ENCODE results near the gene B2M. TPM values are rescaled to one million over a fixed set of nuclear protein-coding genes. Genes with fewer than 3 reads are reported as not detected.

Gene B2M
- 2,256 TPM for polyA plus RNA-seq
- long read RNA-seq, donor 1, transcript B2M-204 (4 exons, 1,705 nt): major isoform, 521 of 645 reads
- long read RNA-seq, donor 1, transcript B2M-213 (1 exons, 2,329 nt): minor isoform, 60 of 645 reads
- long read RNA-seq, donor 1, partial matches to known transcripts: 43 of 645 reads
- long read RNA-seq, donor 1, other reads (novel, unspliced or antisense): 15 of 645 reads
- long read RNA-seq, donor 2, transcript B2M-208 (3 exons, 1,081 nt): minor isoform, 11 of 2,018 reads
- long read RNA-seq, donor 2, transcript B2M-213 (1 exons, 2,329 nt): minor isoform, 286 of 2,018 reads
- long read RNA-seq, donor 2, transcript B2M-204 (4 exons, 1,705 nt): major isoform, 1,469 of 2,018 reads
- long read RNA-seq, donor 2, transcript B2M-214 (1 exons, 2,403 nt): minor isoform, 5 of 2,018 reads
- long read RNA-seq, donor 2, partial matches to known transcripts: 181 of 2,018 reads
- long read RNA-seq, donor 2, other reads (novel, unspliced or antisense): 63 of 2,018 reads
- long read RNA-seq, donor 3: 0 reads
- long read RNA-seq, donor 4, transcript B2M-213 (1 exons, 2,329 nt): minor isoform, 24 of 197 reads
- long read RNA-seq, donor 4, transcript B2M-204 (4 exons, 1,705 nt): major isoform, 161 of 197 reads
- long read RNA-seq, donor 4, partial matches to known transcripts: 11 of 197 reads
- long read RNA-seq, donor 4, other reads (novel, unspliced or antisense): 0 of 197 reads
- long read RNA-seq, donor 5, transcript B2M-204 (4 exons, 1,705 nt): major isoform, 453 of 539 reads
- long read RNA-seq, donor 5, transcript B2M-213 (1 exons, 2,329 nt): minor isoform, 36 of 539 reads
- long read RNA-seq, donor 5, partial matches to known transcripts: 32 of 539 reads
- long read RNA-seq, donor 5, other reads (novel, unspliced or antisense): 15 of 539 reads
- long read RNA-seq, donor 6, transcript B2M-214 (1 exons, 2,403 nt): minor isoform, 7 of 2,305 reads
- long read RNA-seq, donor 6, transcript B2M-213 (1 exons, 2,329 nt): minor isoform, 374 of 2,305 reads
- long read RNA-seq, donor 6, transcript B2M-208 (3 exons, 1,081 nt): minor isoform, 13 of 2,305 reads
- long read RNA-seq, donor 6, transcript B2M-204 (4 exons, 1,705 nt): major isoform, 1,634 of 2,305 reads
- long read RNA-seq, donor 6, partial matches to known transcripts: 202 of 2,305 reads
- long read RNA-seq, donor 6, other reads (novel, unspliced or antisense): 72 of 2,305 reads
- long read RNA-seq, donor 7, transcript B2M-213 (1 exons, 2,329 nt): minor isoform, 94 of 618 reads
- long read RNA-seq, donor 7, transcript B2M-204 (4 exons, 1,705 nt): major isoform, 457 of 618 reads
- long read RNA-seq, donor 7, partial matches to known transcripts: 45 of 618 reads
- long read RNA-seq, donor 7, other reads (novel, unspliced or antisense): 17 of 618 reads
- long read RNA-seq, donor 8, transcript B2M-214 (1 exons, 2,403 nt): minor isoform, 14 of 2,673 reads
- long read RNA-seq, donor 8, transcript B2M-213 (1 exons, 2,329 nt): minor isoform, 409 of 2,673 reads
- long read RNA-seq, donor 8, transcript B2M-204 (4 exons, 1,705 nt): major isoform, 1,987 of 2,673 reads
- long read RNA-seq, donor 8, transcript B2M-208 (3 exons, 1,081 nt): minor isoform, 8 of 2,673 reads
- long read RNA-seq, donor 8, partial matches to known transcripts: 195 of 2,673 reads
- long read RNA-seq, donor 8, other reads (novel, unspliced or antisense): 55 of 2,673 reads
- long read RNA-seq, donor 9, transcript B2M-213 (1 exons, 2,329 nt): minor isoform, 220 of 1,942 reads
- long read RNA-seq, donor 9, transcript B2M-204 (4 exons, 1,705 nt): major isoform, 1,544 of 1,942 reads
- long read RNA-seq, donor 9, partial matches to known transcripts: 135 of 1,942 reads
- long read RNA-seq, donor 9, other reads (novel, unspliced or antisense): 36 of 1,942 reads
- long read RNA-seq, donor 10, transcript B2M-208 (3 exons, 1,081 nt): minor isoform, 11 of 2,436 reads
- long read RNA-seq, donor 10, transcript B2M-207 (4 exons, 499 nt): minor isoform, 9 of 2,436 reads
- long read RNA-seq, donor 10, transcript B2M-204 (4 exons, 1,705 nt): major isoform, 1,916 of 2,436 reads
- long read RNA-seq, donor 10, transcript B2M-213 (1 exons, 2,329 nt): minor isoform, 250 of 2,436 reads
- long read RNA-seq, donor 10, partial matches to known transcripts: 133 of 2,436 reads
- long read RNA-seq, donor 10, other reads (novel, unspliced or antisense): 112 of 2,436 reads
- long read RNA-seq, donor 11, transcript B2M-204 (4 exons, 1,705 nt): major isoform, 1,208 of 1,593 reads
- long read RNA-seq, donor 11, transcript B2M-213 (1 exons, 2,329 nt): minor isoform, 203 of 1,593 reads
- long read RNA-seq, donor 11, partial matches to known transcripts: 111 of 1,593 reads
- long read RNA-seq, donor 11, other reads (novel, unspliced or antisense): 66 of 1,593 reads

- peak within 1 kb of the TSS; percentile 100 for H3K27ac ChIP-seq (ENCODE audit: low read length)
- H3K9me3 ChIP-seq (ENCODE audit: control insufficient read depth, low read depth, low read length): peaks cover 2% of the 10 kb centered on the region
- peaks cover 16% of the 10 kb centered on the region for H3K36me3 ChIP-seq (ENCODE audit: control insufficient read depth, insufficient read depth, low read length)
- peak; percentile 97 to 98 for DNase-seq
- H3K4me3 ChIP-seq (ENCODE audit: low read length): peak within 1 kb of the TSS; percentile 95
- H3K27me3 ChIP-seq (ENCODE audit: control insufficient read depth, insufficient read depth, low read length): no peaks in the 10 kb centered on the region
- no CpG with 5 or more reads among the region's 37 CpGs for WGBS (ENCODE audit: insufficient coverage, low lambda C conversion rate)
- peaks cover 29% of the 10 kb centered on the region for H3K4me1 ChIP-seq (ENCODE audit: control insufficient read depth, insufficient read depth, low read length)
Observed at GRCh38 chr15:44711096-44711742, at the start of gene B2M, which contains the start of gene PATL2. Gene B2M (plus strand): TSS chr15:44711517. CDS start chr15:44711547, 30 bp downstream. Gene PATL2 (minus strand): TSS chr15:44711323. CDS start chr15:44676490, 34,833 bp downstream.

GRCh38 chr15:44661576-44661975, 49.7 kb upstream of the B2M start:
- Histone ChIP-seq H3K27ac (ENCODE audit: low read length) (no peak overlapping the region), H3K27me3 (ENCODE audit: control insufficient read depth, insufficient read depth, low read length) (no peaks in the 10 kb centered on the region), H3K36me3 (ENCODE audit: control insufficient read depth, insufficient read depth, low read length) (peaks cover 18% of the 10 kb centered on the region), H3K4me1 (ENCODE audit: control insufficient read depth, insufficient read depth, low read length) (peaks cover 5% of the 10 kb centered on the region), H3K9me3 (ENCODE audit: control insufficient read depth, low read depth, low read length) (no peaks in the 10 kb centered on the region), H3K4me3 (ENCODE audit: low read length) (no peak overlapping the region)
- no peak for DNase-seq

DNA sequence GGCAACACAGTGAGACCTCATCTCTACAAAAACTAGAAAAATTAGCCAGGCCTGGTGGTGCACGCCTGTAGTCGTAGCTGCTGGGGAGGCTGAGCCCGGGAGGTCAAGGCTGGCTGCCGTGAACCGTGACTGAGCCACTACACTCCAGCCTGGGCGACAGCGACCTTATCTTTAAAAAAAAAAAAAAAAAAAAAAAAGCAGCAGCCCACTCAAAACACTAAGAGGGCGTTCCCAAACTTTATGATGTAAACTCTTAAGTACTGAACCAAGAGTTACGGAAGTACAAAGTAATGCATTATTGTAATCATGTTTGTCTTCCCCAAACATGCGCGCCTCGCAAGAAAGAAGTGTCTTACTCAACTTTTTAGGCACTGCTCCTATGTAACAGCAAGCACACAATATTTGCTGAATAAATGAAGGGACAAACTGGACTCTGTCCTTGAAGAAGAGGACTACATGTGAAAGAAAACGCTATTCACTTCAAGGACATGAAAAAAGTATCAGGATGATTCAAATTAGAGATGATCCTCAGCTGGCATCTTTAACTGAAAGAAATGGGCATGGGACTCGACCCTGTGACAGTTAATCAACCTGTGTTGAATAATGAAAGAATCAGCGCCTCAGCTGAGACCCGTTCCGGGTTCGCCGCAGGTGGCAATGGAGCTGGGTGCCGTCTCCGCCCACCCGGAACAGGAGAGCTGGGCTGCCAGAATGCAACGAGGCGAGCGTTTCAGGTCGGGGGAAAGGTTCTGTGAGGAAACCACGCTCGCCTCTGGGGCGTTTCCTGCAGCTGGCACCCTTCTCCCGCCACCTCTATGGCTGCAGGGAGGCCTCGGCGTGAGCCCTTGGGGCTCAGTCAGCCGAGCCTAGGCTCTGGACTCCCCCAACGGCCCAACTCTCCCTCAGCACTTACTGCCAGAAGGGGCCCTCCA, 48.6 kb upstream of the B2M start:
- DNase-seq: peak; percentile 56 to 78
- 10% methylated on average over 4 of the region's 34 CpGs for WGBS (ENCODE audit: insufficient coverage, low lambda C conversion rate)
- peak overlapping the region; percentile 99 for H3K4me3 ChIP-seq (ENCODE audit: low read length)
- H3K27me3 ChIP-seq (ENCODE audit: control insufficient read depth, insufficient read depth, low read length): no peaks in the 10 kb centered on the region
- H3K9me3 ChIP-seq (ENCODE audit: control insufficient read depth, low read depth, low read length): no peaks in the 10 kb centered on the region
- peaks cover 5% of the 10 kb centered on the region for H3K4me1 ChIP-seq (ENCODE audit: control insufficient read depth, insufficient read depth, low read length)
- peaks cover 10% of the 10 kb centered on the region for H3K36me3 ChIP-seq (ENCODE audit: control insufficient read depth, insufficient read depth, low read length)
- peak overlapping the region; percentile 99 for H3K27ac ChIP-seq (ENCODE audit: low read length)

DNA sequence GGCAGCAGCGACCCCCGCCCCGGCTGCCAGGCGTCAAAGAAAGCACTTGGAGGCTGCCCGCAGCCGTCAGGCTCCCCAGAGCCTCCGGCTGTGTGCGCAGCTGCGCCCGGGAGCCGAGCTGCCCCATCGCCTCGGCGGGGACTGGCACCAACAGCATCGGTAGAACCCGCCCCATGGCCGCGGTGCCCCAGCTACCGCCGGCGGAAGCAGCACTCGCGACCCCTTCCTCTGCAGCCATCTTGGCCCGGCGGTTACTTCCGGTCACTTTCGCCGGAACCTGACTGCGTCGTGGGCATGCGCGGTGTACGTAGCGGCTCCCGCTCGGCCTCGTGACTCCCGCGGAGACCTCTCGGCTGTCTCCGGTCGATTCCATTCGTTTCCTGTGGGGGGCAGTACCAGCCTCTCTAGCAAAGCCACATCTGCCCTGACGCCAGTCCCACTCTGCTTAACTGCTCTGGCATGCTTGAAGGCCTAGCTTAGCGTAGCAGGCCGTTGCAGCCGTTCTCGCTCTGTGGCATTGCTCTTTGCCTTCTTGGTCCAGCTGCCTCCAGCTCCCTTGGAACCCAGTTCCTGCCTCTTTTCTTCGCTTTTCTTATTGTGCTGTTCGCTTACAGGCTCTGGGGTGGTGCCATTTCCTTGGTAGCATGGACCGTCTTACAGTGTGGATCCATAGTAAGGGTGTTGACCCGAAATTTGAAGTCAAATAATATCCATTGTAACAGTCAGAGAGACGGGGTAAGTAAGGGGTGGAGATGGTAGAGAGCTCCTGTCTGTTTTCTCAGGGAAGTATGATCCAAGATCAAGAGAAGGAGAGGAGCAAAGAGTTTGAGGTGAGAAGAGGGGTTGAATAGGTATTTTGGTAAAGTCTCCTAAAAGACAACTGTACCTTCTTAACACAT, 47.7 kb upstream of the B2M start, which contains the start of gene SPG11:
Gene SPG11 (minus strand): TSS at position 253 of the 899 bp plus-strand sequence. CDS start 15 bp downstream, at position 238.
- Histone ChIP-seq H3K4me1 (ENCODE audit: control insufficient read depth, insufficient read depth, low read length) (peaks cover 5% of the 10 kb centered on the region), H3K36me3 (ENCODE audit: control insufficient read depth, insufficient read depth, low read length) (peaks cover 9% of the 10 kb centered on the region), H3K27me3 (ENCODE audit: control insufficient read depth, insufficient read depth, low read length) (no peaks in the 10 kb centered on the region), H3K4me3 (ENCODE audit: low read length) (peak within 1 kb of the TSS; percentile 99), H3K27ac (ENCODE audit: low read length) (peak within 1 kb of the TSS; percentile 99), H3K9me3 (ENCODE audit: control insufficient read depth, low read depth, low read length) (no peaks in the 10 kb centered on the region)
- DNase-seq: peak; percentile 97 to 99
- WGBS (ENCODE audit: insufficient coverage, low lambda C conversion rate): no CpG with 5 or more reads among the region's 53 CpGs

GRCh38 chr15:44666210-44667038, 44.9 kb upstream of the B2M start:
- Histone ChIP-seq H3K9me3 (ENCODE audit: control insufficient read depth, low read depth, low read length) (no peaks in the 10 kb centered on the region), H3K4me1 (ENCODE audit: control insufficient read depth, insufficient read depth, low read length) (peaks cover 5% of the 10 kb centered on the region), H3K27ac (ENCODE audit: low read length) (no peak overlapping the region), H3K4me3 (ENCODE audit: low read length) (no peak overlapping the region), H3K36me3 (ENCODE audit: control insufficient read depth, insufficient read depth, low read length) (no peaks in the 10 kb centered on the region), H3K27me3 (ENCODE audit: control insufficient read depth, insufficient read depth, low read length) (no peaks in the 10 kb centered on the region)
- no CpG with 5 or more reads among the region's 5 CpGs for WGBS (ENCODE audit: insufficient coverage, low lambda C conversion rate)
- no peak for DNase-seq

- Histone ChIP-seq H3K36me3 (ENCODE audit: control insufficient read depth, insufficient read depth, low read length) (no peaks in the 10 kb centered on the region), H3K4me3 (ENCODE audit: low read length) (no peak overlapping the region), H3K4me1 (ENCODE audit: control insufficient read depth, insufficient read depth, low read length) (peaks cover 5% of the 10 kb centered on the region), H3K27me3 (ENCODE audit: control insufficient read depth, insufficient read depth, low read length) (no peaks in the 10 kb centered on the region), H3K9me3 (ENCODE audit: control insufficient read depth, low read depth, low read length) (no peaks in the 10 kb centered on the region), H3K27ac (ENCODE audit: low read length) (no peak overlapping the region)
- no peak for DNase-seq
- no CpG with 5 or more reads among the region's 3 CpGs for WGBS (ENCODE audit: insufficient coverage, low lambda C conversion rate)
Observed at GRCh38 chr15:44667039-44667360, 44.3 kb upstream of the B2M start.

DNA sequence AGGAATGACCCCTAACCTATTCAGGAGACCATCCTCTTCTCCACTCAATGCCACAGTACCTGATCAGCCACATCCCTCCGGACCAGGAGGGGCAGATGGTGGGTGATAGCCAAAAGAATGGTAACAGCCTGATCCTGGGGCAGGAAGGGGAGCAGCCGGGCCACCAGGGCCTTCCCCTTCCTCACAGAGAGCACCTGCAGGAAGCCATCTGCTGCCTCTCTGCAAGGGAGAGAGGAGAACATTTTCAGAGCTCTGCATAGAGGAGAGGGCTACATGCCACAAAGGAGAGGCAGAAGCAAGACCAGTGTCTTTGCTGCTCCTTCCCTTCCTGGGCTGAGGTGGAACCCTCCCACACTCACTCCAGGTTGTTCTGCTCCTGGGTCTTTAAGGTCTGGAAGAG, 42.4 kb upstream of the B2M start:
- Histone ChIP-seq H3K36me3 (ENCODE audit: control insufficient read depth, insufficient read depth, low read length) (no peaks in the 10 kb centered on the region), H3K4me3 (ENCODE audit: low read length) (no peak overlapping the region), H3K9me3 (ENCODE audit: control insufficient read depth, low read depth, low read length) (no peaks in the 10 kb centered on the region), H3K27ac (ENCODE audit: low read length) (no peak overlapping the region), H3K4me1 (ENCODE audit: control insufficient read depth, insufficient read depth, low read length) (peaks cover 2% of the 10 kb centered on the region), H3K27me3 (ENCODE audit: control insufficient read depth, insufficient read depth, low read length) (no peaks in the 10 kb centered on the region)
- no CpG with 5 or more reads among the region's 2 CpGs for WGBS (ENCODE audit: insufficient coverage, low lambda C conversion rate)
- DNase-seq: no peak
